Sigmoid colon (tissue), 7 donors: ENCODE data around the gene TRPM3. TPM values are rescaled to one million over a fixed set of nuclear protein-coding genes. Genes with fewer than 3 reads are reported as not detected.

Source experiments
- DNase-seq: peaks from one replicate; pipeline ENCODE4 v3.0.0-alpha.2; 2019
- H3K27ac ChIP-seq, 4 donors: fragments of 200-600 bp; sonication (generic); one replicate each; pipeline ENCODE4 v1.5.1; 2016 to 2019; ENCODE audit warnings: mild to moderate bottlenecking in 1 of 4
- H3K27me3 ChIP-seq, 3 donors: fragments of 200-600 bp; sonication (generic); one replicate each; pipeline ENCODE4 v1.5.1; 2019; ENCODE audit warnings: mild to moderate bottlenecking in 1 of 3
- H3K36me3 ChIP-seq, 4 donors: fragments of 200-600 bp; sonication (generic); one replicate each; pipeline ENCODE4 v1.5.1; 2016 to 2019
- H3K4me1 ChIP-seq, 4 donors: fragments of 200-600 bp; sonication (generic); one replicate each; pipeline ENCODE4 v1.5.1; 2017 to 2019
- H3K4me3 ChIP-seq, 4 donors: fragments of 200-600 bp; sonication (generic); one replicate each; pipeline ENCODE4 v1.5.1; 2017 to 2019; ENCODE audit warnings: mild to moderate bottlenecking in 2 of 4, moderate library complexity in 1 of 4
- H3K9me3 ChIP-seq, 4 donors: fragments of 200-600 bp in 3 of 4; sonication (generic) in 3 of 4; one replicate each; pipeline versions ENCODE4 v1.5.1 to v1.6.1; 2013 to 2019
- EP300 ChIP-seq, 4 donors: sonication (generic); formaldehyde crosslinking; IDR thresholded peaks; one replicate each; pipeline ENCODE4 v1.6.1; 2017; ENCODE audit warnings: antibody characterized with exemption in 4 of 4
- POLR2A ChIP-seq, 2 donors: fragments of 450-650 bp; IDR thresholded peaks; one replicate each; pipeline ENCODE4 v1.6.1; 2016; ENCODE audit warnings: antibody characterized with exemption in 2 of 2, mild to moderate bottlenecking in 2 of 2, moderate library complexity in 2 of 2
- POLR2AphosphoS5 ChIP-seq, 4 donors: sonication (generic); formaldehyde crosslinking; IDR thresholded peaks; one replicate each; pipeline ENCODE4 v1.6.1; 2017; ENCODE audit warnings: antibody characterized with exemption in 4 of 4
- WGBS, 2 donors: extraction: QIAGEN DNeasy Blood & Tissue Kit; methylation state at CpG; one replicate each; pipeline ENCODE4 v1.1.7; 2013; 5-methylcytosine and 5-hydroxymethylcytosine counted together
- intact Hi-C: fragments of 100-400 bp; cut with DNase I; formaldehyde crosslinking; loops from one replicate; pipeline ENCODE4 v1.15.1; 2023
- polyA plus RNA-seq, 3 donors: library from polyadenylated mRNA; stranded (reverse); fragments of 200-250 nt; gene quantifications; one replicate each; pipeline ENCODE4 v1.2.3, GENCODE V29; 2013
- total RNA-seq, 4 donors: library from RNA; depleted of rRNA; stranded (reverse); fragments of >200 nt; gene quantifications; one replicate each; pipeline ENCODE4 v1.1.0, GENCODE V29; 2016
- TF ChIP-seq, protein P1 (sequence below), 4 experiments: fragments of 450-650 bp in 3 of 4; fragments of 200-600 bp in 1 of 4; IDR thresholded peaks; one replicate each; pipeline ENCODE4 v1.5.1; 2016 to 2019; ENCODE audit warnings: antibody characterized with exemption in 4 of 4, mild to moderate bottlenecking in 3 of 4, moderate library complexity in 2 of 4
- donor health status: healthy with polysubstance abuse.
- donor health status: Bipolar disorder and iron deficiency.
- donor health status: healthy.

TRPM3 gene
- total and polyA plus RNA-seq, 7 donors = 0.07 to 1.8 (median 0.41) TPM; not detected in 2

DNA sequence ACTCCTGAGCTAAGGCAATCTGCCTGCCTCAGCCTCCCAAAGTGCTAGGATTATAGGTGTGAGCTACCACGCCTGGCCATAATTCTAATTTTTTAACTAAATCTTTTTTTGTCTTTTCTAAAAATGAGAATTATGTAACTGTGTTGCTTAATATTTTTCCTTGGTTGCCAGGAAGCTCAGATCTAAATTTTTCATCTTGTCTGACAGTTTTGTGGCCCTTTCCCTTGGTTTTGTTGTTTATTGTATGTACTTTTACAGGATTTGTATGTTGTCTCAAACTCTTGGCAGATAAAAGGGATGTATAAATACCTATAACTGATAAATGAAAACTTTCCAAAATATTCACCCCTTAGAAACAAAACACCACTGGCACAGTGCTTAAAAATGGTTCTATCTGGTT lies 618.7 kb downstream of the TRPM3 start:
- no peak for DNase-seq
- TF ChIP-seq EP300 (IDR thresholded peaks at IDR 0.05) (peak in 1 of 4 donors; percentile 21), POLR2AphosphoS5 (IDR thresholded peaks at IDR 0.05) (peak in 3 of 4 donors; percentile 32 to 55 (median 45)), POLR2A (IDR thresholded peaks at IDR 0.05) (no peak)
- no peaks in the 10 kb centered on the region for H3K9me3 ChIP-seq
- no peak overlapping the region for H3K4me3 ChIP-seq
- H3K4me1 ChIP-seq = peaks cover 0 to 28% (median 13%) of the 10 kb centered on the region in 4 donors
- no peaks in the 10 kb centered on the region for H3K27me3 ChIP-seq
- WGBS, 2 donors = 72 to 80% methylated on average over 1 of the region's 1 CpG
- intact Hi-C loops = no loop called here
- H3K36me3 ChIP-seq = no peaks in the 10 kb centered on the region
- H3K27ac ChIP-seq = peak overlapping the region; percentile 35 to 68 (median 56)

DNA sequence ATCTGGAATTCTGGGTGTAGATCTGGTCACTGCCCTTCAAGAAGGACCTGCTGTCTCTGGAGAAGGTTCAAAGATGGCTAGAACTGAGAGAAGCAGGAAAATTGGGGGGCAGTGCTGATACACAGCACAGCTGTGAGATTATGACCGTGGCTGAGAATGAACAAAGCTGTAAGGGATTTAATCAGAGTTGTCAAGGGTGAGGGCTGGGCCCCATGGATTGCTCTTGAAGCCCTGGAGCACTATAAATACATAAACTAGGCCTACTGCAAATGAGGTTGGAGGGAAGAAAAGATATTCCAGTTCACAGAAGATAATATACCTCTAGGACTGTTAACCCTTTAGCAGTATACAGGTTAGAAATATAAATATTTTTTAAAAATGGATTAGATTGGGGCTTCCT lies 620.6 kb downstream of the TRPM3 start:
- H3K27me3 ChIP-seq = no peaks in the 10 kb centered on the region
- WGBS, 2 donors = 43 to 58% methylated on average over 1 of the region's 1 CpG
- no peaks in the 10 kb centered on the region for H3K36me3 ChIP-seq
- H3K4me3 ChIP-seq = no peak overlapping the region
- TF ChIP-seq, protein P1, sequence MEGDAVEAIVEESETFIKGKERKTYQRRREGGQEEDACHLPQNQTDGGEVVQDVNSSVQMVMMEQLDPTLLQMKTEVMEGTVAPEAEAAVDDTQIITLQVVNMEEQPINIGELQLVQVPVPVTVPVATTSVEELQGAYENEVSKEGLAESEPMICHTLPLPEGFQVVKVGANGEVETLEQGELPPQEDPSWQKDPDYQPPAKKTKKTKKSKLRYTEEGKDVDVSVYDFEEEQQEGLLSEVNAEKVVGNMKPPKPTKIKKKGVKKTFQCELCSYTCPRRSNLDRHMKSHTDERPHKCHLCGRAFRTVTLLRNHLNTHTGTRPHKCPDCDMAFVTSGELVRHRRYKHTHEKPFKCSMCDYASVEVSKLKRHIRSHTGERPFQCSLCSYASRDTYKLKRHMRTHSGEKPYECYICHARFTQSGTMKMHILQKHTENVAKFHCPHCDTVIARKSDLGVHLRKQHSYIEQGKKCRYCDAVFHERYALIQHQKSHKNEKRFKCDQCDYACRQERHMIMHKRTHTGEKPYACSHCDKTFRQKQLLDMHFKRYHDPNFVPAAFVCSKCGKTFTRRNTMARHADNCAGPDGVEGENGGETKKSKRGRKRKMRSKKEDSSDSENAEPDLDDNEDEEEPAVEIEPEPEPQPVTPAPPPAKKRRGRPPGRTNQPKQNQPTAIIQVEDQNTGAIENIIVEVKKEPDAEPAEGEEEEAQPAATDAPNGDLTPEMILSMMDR (IDR thresholded peaks at IDR 0.05) = no peak
- TF ChIP-seq POLR2AphosphoS5 (IDR thresholded peaks at IDR 0.05) (no peak), POLR2A (IDR thresholded peaks at IDR 0.05) (no peak), EP300 (IDR thresholded peaks at IDR 0.05) (no peak)
- peak overlapping the region in 1 of 4 donors; percentile 65 for H3K27ac ChIP-seq
- no peak for DNase-seq
- H3K9me3 ChIP-seq = no peaks in the 10 kb centered on the region
- H3K4me1 ChIP-seq = peaks cover 0 to 30% (median 10%) of the 10 kb centered on the region in 4 donors
- intact Hi-C loops = no loop called here

DNA sequence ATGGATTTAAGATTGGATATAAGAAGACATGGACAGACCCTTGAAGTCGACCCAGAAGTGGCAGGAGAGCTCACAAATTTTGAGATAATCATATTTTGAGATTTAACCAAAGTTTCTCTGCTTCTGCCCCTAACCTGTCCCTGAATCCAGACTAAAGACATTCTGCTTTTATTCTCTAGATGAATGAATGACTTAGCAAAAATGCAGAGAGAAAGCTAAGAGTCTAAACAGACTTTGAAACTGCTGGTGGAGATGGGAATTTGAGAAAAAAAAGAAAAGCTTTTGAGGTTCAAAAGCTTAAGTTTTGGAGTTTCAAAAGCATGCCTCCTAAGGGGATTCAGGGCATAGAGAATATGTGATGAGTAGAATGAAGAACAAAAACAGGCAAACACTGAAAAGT lies 621.8 kb downstream of the TRPM3 start:
- Histone ChIP-seq H3K4me1 (peaks cover 0 to 30% (median 10%) of the 10 kb centered on the region in 4 donors), H3K27ac (no peak overlapping the region), H3K4me3 (no peak overlapping the region), H3K36me3 (no peaks in the 10 kb centered on the region), H3K9me3 (no peaks in the 10 kb centered on the region), H3K27me3 (no peaks in the 10 kb centered on the region)
- no peak for DNase-seq
- WGBS, 2 donors = 59 to 86% methylated on average over 1 of the region's 1 CpG
- no peak for TF ChIP-seq EP300 (IDR thresholded peaks at IDR 0.05)
- no peak for TF ChIP-seq POLR2AphosphoS5 (IDR thresholded peaks at IDR 0.05)
- TF ChIP-seq, protein P1 (IDR thresholded peaks at IDR 0.05) = no peak
- TF ChIP-seq POLR2A (IDR thresholded peaks at IDR 0.05) = no peak
- intact Hi-C loops = no loop called here

DNA sequence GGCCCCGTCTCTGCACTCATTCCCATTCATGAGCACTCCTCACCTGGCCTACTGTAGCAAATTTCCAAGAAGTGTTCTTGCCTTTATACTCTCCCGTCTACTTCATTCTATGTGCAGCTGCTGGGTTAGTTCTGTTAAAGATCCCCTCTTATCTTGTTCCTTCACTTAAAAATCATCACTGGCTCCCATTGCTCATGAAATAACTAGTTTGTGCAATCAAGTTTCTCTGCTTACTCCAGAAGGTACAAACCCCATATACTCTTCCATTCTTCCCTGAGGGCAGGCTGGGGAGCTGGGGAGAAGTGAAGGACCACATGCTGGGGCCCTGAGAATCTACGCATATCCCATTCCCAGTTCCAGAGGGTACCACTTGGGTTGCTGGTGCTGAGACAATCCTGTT lies 622.6 kb downstream of the TRPM3 start:
- no peak overlapping the region for H3K27ac ChIP-seq
- H3K4me1 ChIP-seq = peaks cover 0 to 30% (median 10%) of the 10 kb centered on the region in 4 donors
- no peaks in the 10 kb centered on the region for H3K36me3 ChIP-seq
- H3K4me3 ChIP-seq = no peak overlapping the region
- TF ChIP-seq POLR2AphosphoS5 (IDR thresholded peaks at IDR 0.05) = no peak
- no peak for TF ChIP-seq POLR2A (IDR thresholded peaks at IDR 0.05)
- TF ChIP-seq, protein P1 (IDR thresholded peaks at IDR 0.05) = no peak
- no peak for TF ChIP-seq EP300 (IDR thresholded peaks at IDR 0.05)
- intact Hi-C loops = no loop called here
- no peaks in the 10 kb centered on the region for H3K27me3 ChIP-seq
- no peaks in the 10 kb centered on the region for H3K9me3 ChIP-seq
- 94 to 95% methylated on average over 3 of the region's 3 CpGs for WGBS, 2 donors
- DNase-seq = no peak

DNA sequence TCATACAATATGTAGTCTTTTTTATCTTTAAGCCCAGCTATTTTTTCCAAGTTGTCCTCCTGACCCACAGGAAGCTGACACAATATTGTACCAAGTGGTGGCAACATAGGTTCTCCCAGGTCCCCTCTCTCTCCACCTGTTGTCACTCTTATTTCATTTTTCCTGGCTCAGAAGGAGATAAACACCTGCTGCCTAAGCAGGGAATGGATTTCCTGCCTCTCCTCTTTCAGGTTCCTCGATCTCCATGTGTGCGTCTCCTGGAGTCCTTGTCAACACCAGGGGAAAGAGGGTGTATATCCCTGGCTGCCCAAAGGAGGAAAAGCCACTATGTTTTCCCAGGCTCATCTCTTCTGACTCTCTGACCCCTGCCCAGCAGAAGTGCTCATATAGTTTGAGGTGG lies 625.2 kb downstream of the TRPM3 start:
- intact Hi-C loops = no loop called here
- Histone ChIP-seq H3K9me3 (no peaks in the 10 kb centered on the region), H3K4me3 (no peak overlapping the region), H3K27me3 (no peaks in the 10 kb centered on the region), H3K4me1 (peaks cover 0 to 26% (median 13%) of the 10 kb centered on the region in 4 donors), H3K36me3 (no peaks in the 10 kb centered on the region), H3K27ac (no peak overlapping the region)
- TF ChIP-seq POLR2A (IDR thresholded peaks at IDR 0.05) (no peak), POLR2AphosphoS5 (IDR thresholded peaks at IDR 0.05) (no peak), EP300 (IDR thresholded peaks at IDR 0.05) (no peak)
- TF ChIP-seq, protein P1 (IDR thresholded peaks at IDR 0.05) = no peak
- DNase-seq = no peak
- WGBS, 2 donors = 84 to 88% methylated on average over 2 of the region's 2 CpGs
